IPS-20b (cell line): ENCODE results near the gene INMT.

Experiments used
- H3K27ac ChIP-seq: one replicate; pipeline ENCODE4 v1.5.1; 2013; ENCODE audit warnings: low read length
- H3K27me3 ChIP-seq: 2 replicates; pipeline ENCODE4 v1.6.1; 2013; ENCODE audit warnings: mild to moderate bottlenecking, low read length, inconsistent platforms; ENCODE audit not compliant: insufficient read depth
- H3K36me3 ChIP-seq: 2 replicates; pipeline ENCODE4 v1.6.1; 2013; ENCODE audit warnings: low read depth, mild to moderate bottlenecking, inconsistent platforms, low read length, moderate library complexity; ENCODE audit not compliant: insufficient read depth
- H3K4me1 ChIP-seq: 2 replicates; pipeline ENCODE4 v1.6.1; 2013; ENCODE audit warnings: mild to moderate bottlenecking, control low read depth, inconsistent platforms, low read length, moderate library complexity; ENCODE audit not compliant: insufficient read depth
- H3K4me3 ChIP-seq: 2 replicates; pipeline ENCODE4 v1.5.1; 2013; ENCODE audit warnings: mild to moderate bottlenecking, low read length, inconsistent platforms
- H3K9ac ChIP-seq: 2 replicates; pipeline ENCODE4 v1.6.1; 2013; ENCODE audit warnings: low read depth, mild to moderate bottlenecking, inconsistent platforms, low read length, moderate library complexity
- H3K9me3 ChIP-seq: 2 replicates; pipeline ENCODE4 v1.6.1; 2013; ENCODE audit warnings: mild to moderate bottlenecking, low read depth, low read length, inconsistent platforms; ENCODE audit not compliant: insufficient read depth

The INMT gene

DNA sequence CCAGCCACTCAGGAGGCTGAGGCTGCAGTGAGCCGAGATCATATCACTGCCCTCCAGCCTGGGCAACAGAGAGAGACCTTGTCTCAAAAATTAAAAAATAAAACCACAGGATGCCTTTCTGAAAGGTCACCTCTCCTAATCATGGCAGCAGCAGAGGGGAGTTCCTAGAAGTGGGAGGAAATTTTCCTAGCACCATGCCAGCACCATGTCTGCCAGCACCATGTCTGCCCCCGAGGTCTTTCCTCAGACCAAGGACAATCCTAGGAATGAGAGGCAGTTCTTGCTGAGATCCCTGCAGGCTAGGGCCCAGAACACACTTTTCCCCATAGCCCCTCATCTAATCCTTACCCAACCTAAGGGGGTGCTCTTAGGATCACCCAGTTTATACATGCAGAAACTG, 22.3 kb upstream of the INMT start:
- Histone ChIP-seq H3K36me3 (no peaks in the 10 kb centered on the region), H3K9ac (no peak overlapping the region), H3K4me3 (no peak overlapping the region), H3K4me1 (peaks cover 11% of the 10 kb centered on the region; the same call in 1 of the 2 replicates), H3K9me3 (no peaks in the 10 kb centered on the region), H3K27me3 (peaks cover 5% of the 10 kb centered on the region), H3K27ac (no peak overlapping the region)

GRCh38 chr7:30730097-30730496, 21.8 kb upstream of the INMT start:
- H3K4me3 ChIP-seq = no peak overlapping the region
- no peaks in the 10 kb centered on the region for H3K36me3 ChIP-seq
- H3K9ac ChIP-seq = no peak overlapping the region
- H3K27me3 ChIP-seq = peaks cover under 1% of the 10 kb centered on the region
- no peaks in the 10 kb centered on the region for H3K9me3 ChIP-seq
- H3K27ac ChIP-seq = no peak overlapping the region
- peaks cover 11% of the 10 kb centered on the region; the same call in 1 of the 2 replicates for H3K4me1 ChIP-seq

DNA sequence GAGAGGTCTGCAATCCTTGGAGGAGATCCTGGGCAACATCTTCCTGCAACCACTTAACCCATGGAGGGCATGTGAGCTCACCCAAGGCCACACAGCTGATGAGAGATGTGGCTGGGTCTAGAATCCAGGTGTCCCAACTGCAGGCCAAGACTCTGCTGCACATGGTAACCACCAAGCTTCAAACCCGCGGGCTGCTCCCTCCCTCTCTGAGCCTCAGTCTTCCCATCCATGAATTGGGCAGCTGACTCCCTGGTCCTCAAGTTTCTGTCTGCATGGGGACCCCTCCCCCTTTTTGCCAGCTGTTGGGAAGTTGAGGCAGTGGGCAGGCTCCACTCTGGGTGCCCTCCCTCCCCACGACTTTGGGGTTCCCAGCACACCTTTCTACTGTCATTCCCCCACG, 20.9 kb upstream of the INMT start:
- Histone ChIP-seq H3K4me1 (peaks cover 11% of the 10 kb centered on the region; the same call in 1 of the 2 replicates), H3K4me3 (no peak overlapping the region), H3K9me3 (no peaks in the 10 kb centered on the region), H3K9ac (no peak overlapping the region), H3K36me3 (no peaks in the 10 kb centered on the region), H3K27me3 (no peaks in the 10 kb centered on the region), H3K27ac (no peak overlapping the region)

DNA sequence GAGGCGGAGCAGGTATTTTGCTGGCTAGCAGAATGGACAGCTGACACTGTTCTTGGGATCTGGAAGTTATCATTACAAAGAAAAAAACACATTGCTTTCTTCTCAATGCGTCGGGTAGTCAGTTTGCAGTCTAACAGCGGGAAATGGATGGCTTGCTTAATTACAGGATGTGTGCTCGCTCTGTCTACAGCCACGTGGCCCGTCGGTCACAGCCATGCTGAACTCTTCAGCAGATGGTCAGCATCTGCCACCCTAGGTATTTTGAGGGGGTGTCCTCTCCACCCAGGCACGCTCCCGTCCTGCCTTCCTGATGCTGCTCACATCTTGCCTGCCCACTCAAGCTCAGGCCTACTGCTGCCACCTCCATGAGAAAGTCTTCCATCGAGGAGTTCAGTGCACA, 20.4 kb upstream of the INMT start:
- Histone ChIP-seq H3K4me1 (peaks cover 8% of the 10 kb centered on the region; the same call in 1 of the 2 replicates), H3K36me3 (no peaks in the 10 kb centered on the region), H3K9ac (no peak overlapping the region), H3K27ac (no peak overlapping the region), H3K27me3 (no peaks in the 10 kb centered on the region), H3K4me3 (no peak overlapping the region), H3K9me3 (no peaks in the 10 kb centered on the region)

DNA sequence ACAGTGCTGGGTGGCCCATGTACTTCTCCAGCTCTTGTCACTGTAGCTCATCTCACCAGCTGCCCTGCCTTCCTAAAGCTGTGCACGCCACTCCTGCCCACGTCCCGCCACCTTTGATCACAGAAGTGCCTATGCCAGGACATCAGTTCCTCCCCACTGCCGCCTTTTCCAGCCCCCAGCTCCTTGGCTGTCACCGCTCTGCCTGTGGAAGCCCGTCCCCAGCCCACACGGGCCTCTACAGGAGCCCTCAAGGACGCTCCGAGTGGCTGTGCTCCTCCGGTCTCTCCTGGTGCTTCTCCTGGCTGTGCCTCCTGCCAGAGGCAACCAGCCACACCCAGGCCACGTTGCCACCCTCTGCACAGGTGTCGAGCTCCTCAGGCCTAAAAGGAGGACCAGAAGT, 19.3 kb upstream of the INMT start:
- H3K27ac ChIP-seq = no peak overlapping the region
- no peak overlapping the region for H3K9ac ChIP-seq
- H3K4me3 ChIP-seq = no peak overlapping the region
- H3K36me3 ChIP-seq = no peaks in the 10 kb centered on the region
- no peaks in the 10 kb centered on the region for H3K9me3 ChIP-seq
- no peaks in the 10 kb centered on the region for H3K27me3 ChIP-seq
- no peaks in the 10 kb centered on the region for H3K4me1 ChIP-seq

GRCh38 chr7:30733216-30733615, 18.7 kb upstream of the INMT start:
- Histone ChIP-seq H3K4me3 (no peak overlapping the region), H3K27me3 (no peaks in the 10 kb centered on the region; the same call in 1 of the 2 replicates), H3K27ac (no peak overlapping the region), H3K4me1 (no peaks in the 10 kb centered on the region), H3K9ac (no peak overlapping the region), H3K9me3 (no peaks in the 10 kb centered on the region), H3K36me3 (no peaks in the 10 kb centered on the region)

DNA sequence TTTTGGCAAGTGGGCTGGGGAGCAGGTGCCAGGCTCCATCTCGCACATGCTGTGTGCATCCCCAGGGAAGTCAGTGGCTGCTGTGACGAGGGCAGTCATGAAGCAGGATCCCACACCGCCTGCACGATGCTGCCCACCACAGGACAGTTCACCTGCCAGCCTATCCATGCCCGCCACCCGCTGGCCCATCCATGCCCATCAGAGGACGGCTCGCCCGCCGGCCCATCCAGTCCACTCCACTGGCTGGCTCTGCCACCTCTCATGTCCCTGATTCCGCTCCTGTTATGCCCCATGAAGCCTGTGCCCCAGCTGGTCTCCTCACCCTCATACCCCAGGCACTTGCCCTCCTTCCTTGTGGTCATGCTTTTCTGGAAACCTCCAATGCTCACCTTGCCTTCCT, 18.2 kb upstream of the INMT start:
- H3K4me1 ChIP-seq = no peaks in the 10 kb centered on the region
- no peak overlapping the region for H3K4me3 ChIP-seq
- no peak overlapping the region for H3K27ac ChIP-seq
- H3K9me3 ChIP-seq = no peaks in the 10 kb centered on the region
- H3K36me3 ChIP-seq = no peaks in the 10 kb centered on the region
- no peaks in the 10 kb centered on the region; the same call in 1 of the 2 replicates for H3K27me3 ChIP-seq
- H3K9ac ChIP-seq = no peak overlapping the region

DNA sequence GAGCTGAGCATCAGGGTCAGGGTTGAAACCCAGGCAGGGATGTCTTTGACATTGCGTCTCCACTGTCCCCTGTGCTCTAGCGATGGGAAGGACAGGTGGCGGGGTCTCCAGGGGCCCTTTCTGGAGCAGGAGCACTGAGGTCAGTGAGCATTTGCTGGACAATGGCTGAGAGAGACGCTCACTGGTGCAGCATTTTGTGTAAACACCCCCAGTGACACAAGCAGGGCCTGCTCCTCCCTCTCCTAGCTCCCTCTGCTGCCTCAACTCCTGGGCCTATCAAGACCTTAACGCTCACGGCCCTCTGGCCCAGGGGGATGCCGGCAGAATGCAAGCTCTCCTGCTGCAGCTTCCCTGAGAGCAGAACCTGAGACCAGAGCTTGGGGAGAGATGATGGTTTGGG, 17.4 kb upstream of the INMT start:
- H3K27me3 ChIP-seq = no peaks in the 10 kb centered on the region; the same call in 1 of the 2 replicates
- no peaks in the 10 kb centered on the region for H3K4me1 ChIP-seq
- no peaks in the 10 kb centered on the region for H3K9me3 ChIP-seq
- H3K36me3 ChIP-seq = no peaks in the 10 kb centered on the region
- no peak overlapping the region for H3K4me3 ChIP-seq
- H3K27ac ChIP-seq = no peak overlapping the region
- H3K9ac ChIP-seq = no peak overlapping the region

DNA sequence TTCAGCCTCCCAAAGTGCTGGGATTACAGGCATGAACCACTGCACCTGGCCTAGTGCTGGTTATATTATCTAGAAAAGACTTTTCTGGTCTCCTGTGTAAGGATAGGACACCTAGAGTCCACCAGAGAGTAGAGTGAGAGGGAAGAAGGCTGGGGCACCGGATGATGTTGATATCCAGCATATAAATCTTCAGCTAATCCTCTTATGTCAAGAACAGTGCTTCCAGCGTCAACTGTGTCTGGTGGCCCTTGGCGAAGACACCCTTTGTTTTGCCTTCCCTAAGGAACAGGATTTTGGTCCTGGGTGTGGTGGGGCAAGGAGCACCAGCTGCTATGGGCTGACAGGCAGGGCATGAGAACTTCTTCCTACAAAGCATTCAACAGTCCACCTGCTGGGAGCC, 16.3 kb upstream of the INMT start:
- H3K27me3 ChIP-seq = no peaks in the 10 kb centered on the region; the same call in 1 of the 2 replicates

DNA sequence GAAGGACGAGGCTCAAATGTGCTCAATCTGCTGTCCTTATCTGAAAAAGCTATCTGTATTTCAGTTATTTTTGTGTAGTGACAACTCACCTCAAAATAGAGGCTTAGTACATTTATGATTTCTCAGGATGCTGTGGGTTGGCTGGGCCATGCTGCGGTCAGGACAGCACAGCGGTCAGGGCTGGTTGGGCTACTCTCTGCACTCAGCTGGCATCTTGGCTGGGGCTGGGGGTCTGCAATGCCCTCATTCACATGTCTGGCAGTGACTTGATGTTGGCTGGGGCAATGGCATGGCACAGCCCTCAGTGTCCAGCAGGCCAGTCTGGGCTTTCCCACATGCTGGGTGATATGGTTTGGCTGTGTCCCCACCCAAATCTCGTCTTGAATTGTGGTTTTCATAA, 15.6 kb upstream of the INMT start:
- H3K27ac ChIP-seq = no peak overlapping the region
- no peak overlapping the region for H3K4me3 ChIP-seq
- no peaks in the 10 kb centered on the region for H3K36me3 ChIP-seq
- H3K27me3 ChIP-seq = no peaks in the 10 kb centered on the region; the same call in 1 of the 2 replicates
- no peaks in the 10 kb centered on the region for H3K9me3 ChIP-seq
- H3K9ac ChIP-seq = no peak overlapping the region
- H3K4me1 ChIP-seq = no peaks in the 10 kb centered on the region

More for the DNA sequence above, 16.3 kb upstream of the INMT start:
- Histone ChIP-seq H3K4me3 (no peak overlapping the region), H3K4me1 (no peaks in the 10 kb centered on the region), H3K27ac (no peak overlapping the region), H3K9ac (no peak overlapping the region), H3K36me3 (no peaks in the 10 kb centered on the region), H3K9me3 (no peaks in the 10 kb centered on the region)

DNA sequence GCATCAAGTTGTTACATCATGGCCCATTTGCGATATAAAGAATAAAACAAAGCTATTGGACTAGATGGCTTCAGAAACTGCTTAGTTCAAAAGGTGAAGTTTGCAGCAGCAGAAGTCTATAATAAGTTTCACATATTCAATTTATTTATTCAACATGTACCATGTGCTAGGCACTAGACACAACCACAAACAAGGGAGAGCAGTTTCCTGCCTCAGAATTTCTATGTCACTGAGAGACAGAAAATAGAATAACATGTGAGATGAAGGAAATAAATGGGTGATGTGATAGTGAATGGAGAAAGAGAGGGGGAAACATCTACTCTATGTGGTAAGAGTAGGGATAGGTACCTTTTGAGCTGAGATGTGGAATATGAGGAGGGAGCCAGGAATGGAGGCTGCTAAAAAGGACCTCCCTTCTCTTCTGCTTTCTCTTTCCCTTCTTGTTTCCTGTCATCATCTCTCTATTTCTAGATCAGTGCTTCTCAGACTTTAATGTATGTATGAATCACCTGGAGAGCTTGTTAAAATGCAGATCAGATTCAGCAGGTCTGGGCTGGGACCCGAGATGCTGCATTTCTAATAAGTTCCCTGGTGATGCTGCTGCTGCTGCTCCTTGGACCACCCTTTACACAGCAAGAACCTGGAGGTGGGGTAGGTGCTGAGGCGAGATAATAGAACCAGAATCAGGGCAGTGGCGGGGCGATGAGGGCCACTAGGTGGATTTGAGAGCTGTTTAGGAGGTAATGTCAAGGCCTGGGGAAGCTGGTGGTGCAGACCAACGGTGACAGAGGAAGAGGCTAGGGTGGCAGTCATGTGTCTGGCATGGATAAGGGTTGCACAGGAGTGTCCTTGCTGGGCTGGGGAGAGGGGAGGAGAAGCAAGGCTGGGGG, 13.7 kb upstream of the INMT start:
- Histone ChIP-seq H3K9ac (no peak overlapping the region), H3K36me3 (no peaks in the 10 kb centered on the region), H3K4me1 (no peaks in the 10 kb centered on the region), H3K27ac (no peak overlapping the region), H3K9me3 (no peaks in the 10 kb centered on the region), H3K4me3 (no peak overlapping the region), H3K27me3 (no peaks in the 10 kb centered on the region; the same call in 1 of the 2 replicates)

DNA sequence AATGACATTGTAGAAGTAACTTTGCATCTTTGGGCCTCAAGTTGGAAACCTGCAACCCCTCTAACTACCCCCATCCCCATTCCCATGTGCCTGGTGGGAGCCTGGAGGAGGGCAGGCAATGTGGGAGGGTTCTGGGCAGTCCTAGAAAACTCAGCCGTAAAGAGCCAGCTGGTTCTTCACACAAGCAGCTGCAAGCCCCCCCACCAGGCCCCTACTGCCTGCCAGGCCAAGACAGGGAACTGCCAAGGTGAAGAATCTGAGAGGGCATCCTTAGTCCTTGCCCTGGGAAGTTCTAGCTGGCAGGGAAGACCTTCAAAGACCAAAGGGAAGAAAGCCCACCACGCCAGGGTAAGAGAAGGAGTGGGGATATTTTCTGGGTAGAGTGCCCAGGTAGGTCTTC, 12.2 kb upstream of the INMT start:
- Histone ChIP-seq H3K4me1 (no peaks in the 10 kb centered on the region), H3K27ac (no peak overlapping the region), H3K27me3 (no peaks in the 10 kb centered on the region; the same call in 1 of the 2 replicates), H3K4me3 (no peak overlapping the region), H3K9ac (no peak overlapping the region), H3K9me3 (no peaks in the 10 kb centered on the region), H3K36me3 (no peaks in the 10 kb centered on the region)
